GM10248 (cell line): Measurements from ENCODE around the gene ANAPC5.

Experiments
- CTCF ChIA-PET: fragments of 300-600 bp; sonication (Branson Sonifier 250); formaldehyde crosslinking; extraction: SDS; loops from one replicate; lab custom pipeline; 2021; ENCODE audit warnings: antibody characterized with exemption; lab: Yijun Ruan, JAX
- POLR2A ChIA-PET: fragments of 350-650 bp; sonication (Branson Sonifier 250); formaldehyde crosslinking; extraction: SDS; loops from one replicate; lab custom pipeline; 2020; ENCODE audit warnings: antibody characterized with exemption; lab: Yijun Ruan, JAX
- DNase-seq: peaks from one replicate; pipeline ENCODE4 v3.0.0; 2012; ENCODE audit errors: extremely low spot score
- TF ChIP-seq, protein P1 (sequence below): IDR thresholded peaks from 2 replicates; pipeline ENCODE4 v1.5.1; 2012; ENCODE audit warnings: mild to moderate bottlenecking, low read depth; ENCODE audit errors: extremely low read depth, missing control alignments, control extremely low read depth

The ANAPC5 gene

DNA sequence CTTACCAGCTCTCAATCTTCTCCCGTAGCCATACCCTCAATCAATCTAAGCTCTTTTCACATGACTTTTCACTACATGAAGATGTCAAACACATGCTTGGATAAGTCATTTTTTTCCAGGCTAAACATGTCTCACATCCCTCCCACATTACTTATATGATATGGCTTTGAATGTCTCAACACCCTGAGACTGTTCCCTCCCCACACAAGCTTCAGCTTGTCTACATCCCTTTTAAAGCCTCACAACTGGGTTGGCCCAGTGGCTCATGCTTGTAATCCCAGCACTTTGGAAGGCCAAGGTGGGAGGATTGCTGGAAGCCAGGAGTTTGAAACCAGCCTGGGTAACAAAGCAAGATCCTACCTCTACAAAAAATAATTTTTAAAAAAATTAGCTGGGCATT, 18.5 kb downstream of the ANAPC5 start:
- DNase-seq = no peak
- CTCF ChIA-PET = interaction anchor here (0.8 to 6.9 kb wide), 17 partner anchors 9 to 346 kb away, joined by 3 to 107 read pairs (median 4); partner anchors contain the start of genes ANAPC5 and RNF34
- TF ChIP-seq, protein P1, sequence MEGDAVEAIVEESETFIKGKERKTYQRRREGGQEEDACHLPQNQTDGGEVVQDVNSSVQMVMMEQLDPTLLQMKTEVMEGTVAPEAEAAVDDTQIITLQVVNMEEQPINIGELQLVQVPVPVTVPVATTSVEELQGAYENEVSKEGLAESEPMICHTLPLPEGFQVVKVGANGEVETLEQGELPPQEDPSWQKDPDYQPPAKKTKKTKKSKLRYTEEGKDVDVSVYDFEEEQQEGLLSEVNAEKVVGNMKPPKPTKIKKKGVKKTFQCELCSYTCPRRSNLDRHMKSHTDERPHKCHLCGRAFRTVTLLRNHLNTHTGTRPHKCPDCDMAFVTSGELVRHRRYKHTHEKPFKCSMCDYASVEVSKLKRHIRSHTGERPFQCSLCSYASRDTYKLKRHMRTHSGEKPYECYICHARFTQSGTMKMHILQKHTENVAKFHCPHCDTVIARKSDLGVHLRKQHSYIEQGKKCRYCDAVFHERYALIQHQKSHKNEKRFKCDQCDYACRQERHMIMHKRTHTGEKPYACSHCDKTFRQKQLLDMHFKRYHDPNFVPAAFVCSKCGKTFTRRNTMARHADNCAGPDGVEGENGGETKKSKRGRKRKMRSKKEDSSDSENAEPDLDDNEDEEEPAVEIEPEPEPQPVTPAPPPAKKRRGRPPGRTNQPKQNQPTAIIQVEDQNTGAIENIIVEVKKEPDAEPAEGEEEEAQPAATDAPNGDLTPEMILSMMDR = no peak
- POLR2A ChIA-PET = no interaction called here

DNA sequence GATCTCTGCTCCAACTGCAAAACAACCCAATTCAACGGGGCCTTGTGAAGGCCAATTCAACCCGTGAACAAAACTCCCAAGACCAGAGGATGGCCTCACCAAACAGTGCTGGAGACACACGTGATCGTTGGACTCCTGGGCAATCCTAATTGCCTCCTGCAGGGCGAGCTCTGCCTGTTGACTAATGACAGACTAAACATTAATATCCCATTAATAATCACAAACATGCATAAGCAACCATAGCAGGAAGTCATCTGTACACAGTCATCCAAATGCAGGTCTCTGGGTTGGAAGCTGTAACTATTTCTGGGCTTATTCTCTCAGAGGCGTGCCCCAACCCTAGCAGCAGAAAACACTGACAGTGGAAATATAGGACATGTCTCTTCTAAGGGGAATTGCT, 21.0 kb downstream of the ANAPC5 start:
- no peak for DNase-seq
- CTCF ChIA-PET = interaction anchor here (0.9 to 2.7 kb wide), 3 partner anchors 9 to 111 kb away, joined by 3 to 15 read pairs (median 6); no protein-coding TSS in a partner anchor
- TF ChIP-seq, protein P1 = no peak
- POLR2A ChIA-PET = no interaction called here

DNA sequence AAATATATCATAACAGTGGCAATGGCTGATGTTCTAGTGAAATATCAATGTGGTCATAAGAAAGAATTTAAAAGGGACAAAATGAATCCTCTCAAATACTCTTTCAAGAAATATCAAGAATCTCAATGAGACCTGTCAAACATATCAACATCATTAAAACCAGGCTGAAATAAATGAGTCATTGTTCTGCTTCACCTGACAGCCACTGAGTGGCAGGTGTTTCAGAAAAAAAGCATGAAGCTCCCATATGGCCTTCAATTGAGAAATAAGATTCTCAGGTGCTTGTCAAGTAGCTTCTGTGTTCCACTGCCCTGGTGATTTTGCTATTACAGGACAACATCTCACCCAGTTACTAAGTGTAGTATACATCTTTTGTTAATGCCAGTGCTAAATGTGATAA, 21.5 kb downstream of the ANAPC5 start:
- no peak for DNase-seq
- ChIA-PET CTCF (interaction anchor here (1.0 to 2.7 kb wide), 3 partner anchors 8 to 112 kb away, joined by 3 to 15 read pairs (median 6); no protein-coding TSS in a partner anchor), POLR2A (no interaction called here)
- TF ChIP-seq, protein P1 = no peak

DNA sequence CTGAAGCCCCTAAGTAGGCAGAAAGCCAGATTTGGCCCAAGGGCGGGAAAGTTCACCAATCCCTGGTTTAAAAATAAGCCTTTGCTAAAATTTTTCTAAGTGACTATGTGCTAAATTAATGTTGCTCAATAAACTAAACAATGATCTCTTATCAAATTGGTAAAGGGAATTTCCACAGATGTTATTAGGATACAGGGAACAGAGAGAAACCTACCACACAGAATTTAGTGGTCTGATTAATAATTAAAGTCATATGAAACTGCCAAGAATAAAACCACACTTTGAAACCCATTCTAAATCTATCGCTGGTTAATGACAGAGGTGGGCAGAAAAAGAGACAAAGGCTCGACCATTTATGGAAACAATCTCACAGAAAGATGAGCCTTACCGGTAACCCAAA, 22.0 kb downstream of the ANAPC5 start:
- ChIA-PET POLR2A (no interaction called here), CTCF (interaction anchor here (1.0 to 2.7 kb wide), 2 partner anchors 8 to 112 kb away, joined by 3 to 15 read pairs; no protein-coding TSS in a partner anchor)
- no peak for DNase-seq
- TF ChIP-seq, protein P1 = no peak

DNA sequence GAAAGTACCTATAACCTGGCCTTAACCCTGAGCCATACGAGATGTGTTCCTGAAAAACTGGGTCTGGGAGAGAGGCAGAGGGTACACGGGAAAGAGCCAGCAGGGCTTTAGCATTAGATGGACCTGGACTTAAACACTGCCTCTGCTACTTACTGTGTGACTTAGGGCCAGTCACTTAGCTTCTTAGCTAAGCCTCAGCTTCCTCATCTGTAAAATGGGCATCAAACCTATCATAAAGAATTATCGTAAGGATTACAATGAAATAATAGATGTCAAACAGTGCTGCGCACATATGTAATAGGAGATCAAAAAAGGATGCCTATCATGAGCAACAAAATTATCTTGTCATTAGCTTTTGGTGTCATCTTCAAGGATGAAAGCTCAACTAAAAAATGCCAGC, 23.6 kb downstream of the ANAPC5 start:
- ChIA-PET CTCF (interaction anchor here (0.8 to 1.3 kb wide), 5 partner anchors 33 to 353 kb away, joined by 3 to 5 read pairs (median 3); no protein-coding TSS in a partner anchor), POLR2A (no interaction called here)
- TF ChIP-seq, protein P1 = no peak
- no peak for DNase-seq

DNA sequence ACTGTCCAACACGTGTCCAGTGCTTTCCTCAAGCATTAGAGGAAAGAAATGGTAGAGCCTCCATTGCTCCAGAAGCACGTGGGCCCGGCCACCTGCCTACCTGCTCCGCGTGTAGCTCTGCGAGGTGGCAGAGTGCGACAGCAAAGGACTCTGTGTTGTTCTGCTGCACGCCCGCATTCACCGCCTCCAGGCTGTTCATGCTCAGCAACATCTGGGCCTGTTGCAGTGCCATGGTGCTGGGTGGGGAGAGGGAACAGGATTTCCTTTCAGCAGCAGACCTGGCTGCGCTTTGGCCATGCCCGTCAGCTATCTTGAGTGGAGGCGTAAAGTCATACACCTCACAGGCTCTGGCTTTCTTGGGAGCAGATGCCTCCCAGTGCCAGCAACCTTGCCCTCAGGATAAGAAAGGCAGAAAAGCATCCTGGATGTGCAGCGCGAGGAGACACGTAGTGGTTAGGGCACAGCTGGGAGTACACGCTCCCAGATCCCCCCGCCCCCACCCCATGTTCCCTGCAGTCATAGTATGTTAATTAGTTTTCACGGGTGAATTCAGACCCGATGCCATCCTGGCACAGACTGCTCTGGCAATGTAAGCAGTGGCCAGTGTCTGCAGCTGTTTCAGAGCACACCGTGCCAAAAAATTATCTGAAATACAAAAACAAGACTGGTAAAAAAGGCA, 25.1 kb downstream of the ANAPC5 start:
- DNase-seq = no peak
- ChIA-PET POLR2A (no interaction called here), CTCF (interaction anchor here (1.0 to 1.2 kb wide), 2 partner anchors 27 to 31 kb away, joined by 3 read pairs; no protein-coding TSS in a partner anchor)
- TF ChIP-seq, protein P1 = no peak
